ENCODE data around the gene SLC25A21. TPM values are rescaled to one million over a fixed set of nuclear protein-coding genes. Genes with fewer than 3 reads are reported as not detected.
"Not testable (repeated sequence)": the region's sequence is repeated elsewhere in the genome, so short reads cannot be mapped to it uniquely, and the experiment has no call there.

SLC25A21 gene
- total RNA-seq, 1 donor from 2014 or later = 1.2 TPM

GRCh38 chr14:36981832-36982529 is 190.4 kb downstream of the SLC25A21 start:
- Mint-ChIP-seq H3K36me3 (ENCODE audit: low read depth, unreplicated experiment) (no peaks in the 10 kb centered on the region), H3K27ac (ENCODE audit: unreplicated experiment) (no peak overlapping the region), H3K4me1 (ENCODE audit: unreplicated experiment) (no peaks in the 10 kb centered on the region), H3K9me3 (ENCODE audit: unreplicated experiment) (no peaks in the 10 kb centered on the region), H3K27me3 (ENCODE audit: unreplicated experiment) (no peaks in the 10 kb centered on the region), H3K4me3 (ENCODE audit: unreplicated experiment) (no peak overlapping the region)
- DNase-seq (ENCODE audit: low spot score) = no peak
- no peak for TF ChIP-seq CTCF (IDR thresholded peaks at IDR 0.05; ENCODE audit: unreplicated experiment)

GRCh38 chr14:36980413-36980812 is 192.0 kb downstream of the SLC25A21 start:
- H3K27me3 Mint-ChIP-seq (ENCODE audit: unreplicated experiment); DNase-seq (ENCODE audit: low spot score): not testable (repeated sequence)

GRCh38 chr14:36979863-36980262 is 192.5 kb downstream of the SLC25A21 start:
- TF ChIP-seq CTCF (IDR thresholded peaks at IDR 0.05; ENCODE audit: unreplicated experiment) = no peak

More at GRCh38 chr14:36980413-36980812, 192.0 kb downstream of the SLC25A21 start:
- not testable (repeated sequence) for H3K9me3 Mint-ChIP-seq (ENCODE audit: unreplicated experiment); H3K36me3 Mint-ChIP-seq (ENCODE audit: low read depth, unreplicated experiment); H3K27ac Mint-ChIP-seq (ENCODE audit: unreplicated experiment); H3K4me1 Mint-ChIP-seq (ENCODE audit: unreplicated experiment); H3K4me3 Mint-ChIP-seq (ENCODE audit: unreplicated experiment)

GRCh38 chr14:36976571-36977023 is 195.8 kb downstream of the SLC25A21 start:
- no peak for DNase-seq (ENCODE audit: low spot score)
- Mint-ChIP-seq H3K4me1 (ENCODE audit: unreplicated experiment) (no peaks in the 10 kb centered on the region), H3K9me3 (ENCODE audit: unreplicated experiment) (no peaks in the 10 kb centered on the region), H3K4me3 (ENCODE audit: unreplicated experiment) (no peak overlapping the region), H3K36me3 (ENCODE audit: low read depth, unreplicated experiment) (no peaks in the 10 kb centered on the region), H3K27ac (ENCODE audit: unreplicated experiment) (no peak overlapping the region), H3K27me3 (ENCODE audit: unreplicated experiment) (no peaks in the 10 kb centered on the region)
- TF ChIP-seq CTCF (IDR thresholded peaks at IDR 0.05; ENCODE audit: unreplicated experiment) = no peak

More at GRCh38 chr14:36979863-36980262, 192.5 kb downstream of the SLC25A21 start:
- no peaks in the 10 kb centered on the region for H3K27me3 Mint-ChIP-seq (ENCODE audit: unreplicated experiment)
- no peaks in the 10 kb centered on the region for H3K9me3 Mint-ChIP-seq (ENCODE audit: unreplicated experiment)
- DNase-seq (ENCODE audit: low spot score) = no peak
- H3K4me3 Mint-ChIP-seq (ENCODE audit: unreplicated experiment) = no peak overlapping the region
- H3K4me1 Mint-ChIP-seq (ENCODE audit: unreplicated experiment) = no peaks in the 10 kb centered on the region
- no peaks in the 10 kb centered on the region for H3K36me3 Mint-ChIP-seq (ENCODE audit: low read depth, unreplicated experiment)
- no peak overlapping the region for H3K27ac Mint-ChIP-seq (ENCODE audit: unreplicated experiment)

GRCh38 chr14:36975834-36976233 is 196.6 kb downstream of the SLC25A21 start:
- TF ChIP-seq CTCF (IDR thresholded peaks at IDR 0.05; ENCODE audit: unreplicated experiment) = no peak
- no peak overlapping the region for H3K27ac Mint-ChIP-seq (ENCODE audit: unreplicated experiment)
- no peak overlapping the region for H3K4me3 Mint-ChIP-seq (ENCODE audit: unreplicated experiment)
- H3K27me3 Mint-ChIP-seq (ENCODE audit: unreplicated experiment) = no peaks in the 10 kb centered on the region
- no peaks in the 10 kb centered on the region for H3K4me1 Mint-ChIP-seq (ENCODE audit: unreplicated experiment)
- H3K9me3 Mint-ChIP-seq (ENCODE audit: unreplicated experiment) = no peaks in the 10 kb centered on the region
- DNase-seq (ENCODE audit: low spot score) = no peak
- H3K36me3 Mint-ChIP-seq (ENCODE audit: low read depth, unreplicated experiment) = no peaks in the 10 kb centered on the region

All from endothelial cell (in vitro differentiated cells).